ENCODE measurements around the gene PTPRU.
A peak's percentile ranks its signal among the peaks of the same experiment; 100 is the strongest.
"Not testable (repeated sequence)": the region's sequence is repeated elsewhere in the genome, so short reads cannot be mapped to it uniquely, and the experiment has no call there.

Gene PTPRU

GRCh38 chr1:29221296-29221695 is 15.0 kb upstream of the PTPRU start:
- DNase-seq (ENCODE audit: low spot score) (no peak), FAIRE-seq (no peak)

DNA sequence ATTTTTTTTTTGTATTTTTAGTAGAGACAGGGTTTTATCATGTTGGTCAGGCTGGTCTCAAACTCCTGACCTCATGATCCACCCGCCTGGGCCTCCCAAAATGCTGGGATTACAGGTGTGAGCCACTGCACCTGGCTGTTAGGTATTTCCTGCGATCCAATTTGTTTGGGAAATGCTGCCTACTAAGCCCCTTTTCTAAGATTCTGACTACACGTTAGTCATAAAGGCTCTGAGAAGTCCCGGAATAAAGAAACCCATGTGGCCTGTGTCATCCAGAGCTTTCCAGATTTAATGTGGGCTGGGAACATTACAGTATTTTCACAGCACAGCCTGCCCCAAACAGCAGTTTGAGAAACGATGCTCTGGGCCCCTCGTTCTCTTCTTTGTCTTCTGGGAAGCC is 14.1 kb upstream of the PTPRU start:
- not testable (repeated sequence) for FAIRE-seq; DNase-seq (ENCODE audit: low spot score)

- DNase-seq (ENCODE audit: low spot score) (no peak), FAIRE-seq (no peak)
Measured at GRCh38 chr1:29222686-29223085, 13.6 kb upstream of the PTPRU start.

DNA sequence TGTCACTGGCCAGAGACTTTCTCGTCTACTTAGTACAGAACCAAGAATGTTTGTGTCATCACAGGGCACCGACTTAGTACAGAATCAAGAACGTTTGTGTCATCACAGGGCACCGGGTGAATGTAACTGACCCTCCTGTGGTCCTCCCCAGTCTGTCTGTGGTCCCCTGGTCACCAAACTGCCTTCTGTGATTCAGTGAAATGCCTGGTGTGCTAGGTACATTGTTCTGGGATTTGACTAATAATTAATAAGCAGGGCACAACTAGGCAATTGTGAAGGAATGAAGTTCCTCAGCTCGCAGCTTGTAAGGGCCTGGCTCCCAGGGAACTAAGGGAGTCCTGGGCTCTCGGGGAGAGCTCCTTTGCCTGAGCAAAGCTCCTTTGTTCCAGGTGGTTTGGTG is 12.8 kb upstream of the PTPRU start:
- FAIRE-seq (no peak), DNase-seq (ENCODE audit: low spot score) (no peak)

DNA sequence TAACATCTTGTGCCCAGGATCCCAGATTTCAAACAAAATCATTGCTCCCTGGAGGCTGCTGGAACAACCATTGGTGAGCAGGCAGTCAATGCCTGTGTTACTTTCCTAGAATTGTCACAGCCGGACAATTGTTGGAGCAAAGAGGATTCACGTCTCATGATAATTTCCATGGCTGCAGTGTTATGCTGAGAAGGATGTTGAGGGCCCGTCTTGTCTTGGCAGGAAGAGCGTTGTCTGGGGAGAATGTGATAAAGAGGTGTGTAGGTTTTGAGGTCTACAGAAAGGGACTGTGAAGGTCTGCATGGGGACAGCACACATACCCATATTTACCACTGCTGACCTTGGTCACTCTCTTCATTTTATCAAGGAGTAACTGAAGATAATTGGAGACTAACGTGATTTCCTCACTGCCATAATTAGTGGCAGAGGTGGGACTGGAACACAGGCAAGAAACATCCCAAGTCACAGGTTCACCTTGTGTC is 11.9 kb upstream of the PTPRU start:
- DNase-seq (ENCODE audit: low spot score), result no peak
- FAIRE-seq, result no peak

GRCh38 chr1:29225361-29225760 is 11.0 kb upstream of the PTPRU start:
- DNase-seq (ENCODE audit: low spot score) (no peak), FAIRE-seq (no peak)

GRCh38 chr1:29227511-29227910 is 8.8 kb upstream of the PTPRU start:
- DNase-seq (ENCODE audit: low spot score) (no peak), FAIRE-seq (no peak)

- DNase-seq (ENCODE audit: low spot score) (no peak), FAIRE-seq (no peak)
Measured at GRCh38 chr1:29230204-29230552, 6.1 kb upstream of the PTPRU start.

- DNase-seq (ENCODE audit: low spot score) (peak; percentile 94), FAIRE-seq (peak; percentile 76)
Measured at GRCh38 chr1:29230553-29231378, 5.6 kb upstream of the PTPRU start, which contains the start of gene MECR. TSS of gene MECR (minus strand) at chr1:29230934. CDS start at chr1:29230906, 28 bp downstream.

GRCh38 chr1:29232387-29232786 is 3.9 kb upstream of the PTPRU start:
- DNase-seq (ENCODE audit: low spot score), result no peak
- FAIRE-seq, result no peak

DNA sequence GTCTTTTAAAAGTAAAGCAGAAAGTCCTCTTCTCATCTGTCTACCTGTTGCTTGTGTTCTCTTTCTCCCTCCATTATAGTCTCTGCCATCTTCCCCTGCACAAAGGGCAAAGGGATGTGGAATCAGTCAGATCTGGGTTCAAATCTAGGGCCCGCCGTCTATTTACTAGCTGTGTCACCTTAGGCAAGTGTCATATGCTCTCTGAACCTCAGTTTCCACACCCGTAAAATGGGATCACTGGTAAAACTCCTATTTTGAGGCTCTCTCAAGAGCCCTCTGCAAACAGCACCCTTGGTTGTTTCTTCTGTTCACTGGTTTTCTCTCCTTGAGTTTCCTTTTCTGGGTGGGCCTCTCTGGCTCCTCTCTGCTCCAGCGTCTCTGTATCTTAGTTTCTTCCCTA is 2.6 kb upstream of the PTPRU start:
- no peak for DNase-seq (ENCODE audit: low spot score)
- FAIRE-seq, result no peak

GRCh38 chr1:29234471-29234870 is 1.9 kb upstream of the PTPRU start:
- no peak for DNase-seq (ENCODE audit: low spot score)
- FAIRE-seq, result no peak

GRCh38 chr1:29234881-29235280 is 1.4 kb upstream of the PTPRU start:
- not testable (repeated sequence) for FAIRE-seq; DNase-seq (ENCODE audit: low spot score)

DNA sequence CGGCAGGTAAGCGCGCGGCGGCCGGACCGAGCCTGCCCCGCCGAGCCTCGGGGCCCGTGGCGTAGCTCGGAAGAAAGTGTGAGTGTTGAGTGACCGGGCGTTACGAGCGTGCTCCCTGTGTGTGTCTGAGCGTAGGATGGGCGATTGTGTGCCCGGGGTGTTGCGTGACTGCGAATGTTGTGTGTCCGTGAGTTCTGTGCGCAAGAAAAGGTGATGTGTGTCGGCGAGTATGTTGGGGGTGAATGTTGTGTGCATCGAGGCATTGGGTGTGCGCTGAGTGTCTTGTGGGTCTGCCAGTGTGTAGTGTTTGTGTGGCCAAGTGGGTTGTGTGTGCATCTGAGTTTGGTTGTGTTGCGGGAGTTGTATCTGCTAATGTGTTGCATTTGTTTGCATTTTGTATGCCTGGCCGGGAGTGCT is 398 bp downstream of the PTPRU start:
- FAIRE-seq, result peak; percentile 97
- DNase-seq (ENCODE audit: low spot score), result no peak

DNA sequence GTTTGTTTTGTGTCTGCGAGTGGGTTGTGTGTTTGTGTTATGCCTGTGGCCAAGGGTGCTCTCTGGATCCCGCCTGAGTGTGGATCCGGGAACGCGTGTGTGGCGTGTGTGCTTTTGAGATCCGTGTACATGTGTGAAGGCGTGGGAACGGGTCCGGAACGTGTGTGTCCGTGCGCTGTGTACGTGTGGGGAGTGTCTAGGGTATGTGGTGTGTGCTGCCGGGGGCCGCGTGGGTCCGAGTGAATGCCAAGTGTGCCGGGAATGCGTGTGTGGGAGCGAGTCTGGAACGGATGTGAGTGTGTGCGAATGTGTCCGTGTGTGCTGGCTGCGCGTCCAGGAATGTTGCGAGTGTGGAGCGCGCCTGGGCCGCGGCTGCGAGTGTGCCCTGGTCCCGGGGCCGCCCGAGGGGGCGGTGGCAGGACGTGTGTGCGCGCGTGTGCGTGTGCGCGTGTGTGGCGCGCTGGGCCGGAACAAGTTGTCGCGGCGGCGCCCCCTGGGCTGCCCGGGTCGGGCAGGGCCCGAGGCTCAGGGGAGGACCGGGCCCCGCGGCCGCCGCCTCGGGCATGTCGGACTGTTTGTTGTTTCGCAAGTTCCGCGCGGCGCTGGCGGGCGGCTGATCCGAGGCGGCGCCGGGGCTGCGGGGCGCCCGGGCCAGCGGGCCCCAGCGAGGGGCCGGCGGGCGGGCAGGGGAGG is 953 bp downstream of the PTPRU start:
- FAIRE-seq (no peak), DNase-seq (ENCODE audit: low spot score) (peak; percentile 59)

- DNase-seq (ENCODE audit: low spot score) (no peak), FAIRE-seq (no peak)
Measured at GRCh38 chr1:29237852-29238619, 1.7 kb downstream of the PTPRU start.

GRCh38 chr1:29238620-29239002 is 2.3 kb downstream of the PTPRU start:
- no peak for DNase-seq (ENCODE audit: low spot score)

DNA sequence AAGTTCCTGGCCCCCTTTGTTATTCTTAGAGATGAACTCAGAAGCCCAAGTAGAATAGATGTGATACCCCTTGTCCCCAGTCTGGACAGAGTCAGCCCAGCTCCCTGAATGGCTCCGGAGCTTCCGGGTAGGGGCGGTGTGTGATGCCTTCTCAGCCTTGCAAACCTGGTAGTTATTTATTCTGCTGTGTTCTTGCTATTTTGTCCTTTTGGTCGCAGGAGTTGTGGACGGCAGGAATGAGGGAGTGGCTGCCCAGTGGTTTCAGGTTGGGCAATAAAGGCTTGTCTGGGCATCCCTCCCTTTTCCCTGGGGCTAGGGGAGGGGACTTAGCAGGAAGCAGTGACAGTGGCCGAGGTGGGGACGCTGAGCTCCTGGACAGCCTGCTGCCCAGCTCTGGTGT is 2.8 kb downstream of the PTPRU start:
- no peak for FAIRE-seq

More at GRCh38 chr1:29238620-29239002, 2.3 kb downstream of the PTPRU start:
- FAIRE-seq, result peak; percentile 13

GRCh38 chr1:29240400-29240837 is 4.1 kb downstream of the PTPRU start:
- DNase-seq (ENCODE audit: low spot score) (no peak), FAIRE-seq (no peak)

More for the DNA sequence above, 2.8 kb downstream of the PTPRU start:
- peak; percentile 63 for DNase-seq (ENCODE audit: low spot score)

DNA sequence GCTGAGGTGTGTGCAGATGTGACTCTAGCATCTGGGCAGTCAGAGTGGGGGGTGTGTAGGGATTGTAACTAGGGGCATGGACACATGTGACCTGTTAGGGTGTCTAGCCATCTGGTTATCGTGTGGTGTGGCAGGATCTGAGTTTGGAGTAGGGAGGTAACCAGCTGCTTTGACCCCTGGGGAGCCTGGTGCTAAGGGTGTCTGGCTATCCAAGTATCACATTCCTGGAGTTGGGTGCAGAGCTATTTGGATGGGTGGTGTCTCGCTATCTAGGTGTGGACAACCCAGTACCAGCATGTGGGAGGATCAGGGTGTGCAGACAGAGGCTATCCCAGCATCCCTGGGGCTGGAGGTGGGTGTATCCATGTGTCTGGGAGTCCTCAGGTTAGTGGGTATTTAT is 4.7 kb downstream of the PTPRU start:
- FAIRE-seq (no peak), DNase-seq (ENCODE audit: low spot score) (no peak)

GRCh38 chr1:29243023-29243870 is 6.9 kb downstream of the PTPRU start:
- FAIRE-seq (no peak), DNase-seq (ENCODE audit: low spot score) (no peak)

All from urothelium cell line (cell line).